ENCODE results near the gene CCT8L2.
"Not testable (repeated sequence)": the region's sequence is repeated elsewhere in the genome, so short reads cannot be mapped to it uniquely, and the experiment has no call there.

CCT8L2 gene

DNA sequence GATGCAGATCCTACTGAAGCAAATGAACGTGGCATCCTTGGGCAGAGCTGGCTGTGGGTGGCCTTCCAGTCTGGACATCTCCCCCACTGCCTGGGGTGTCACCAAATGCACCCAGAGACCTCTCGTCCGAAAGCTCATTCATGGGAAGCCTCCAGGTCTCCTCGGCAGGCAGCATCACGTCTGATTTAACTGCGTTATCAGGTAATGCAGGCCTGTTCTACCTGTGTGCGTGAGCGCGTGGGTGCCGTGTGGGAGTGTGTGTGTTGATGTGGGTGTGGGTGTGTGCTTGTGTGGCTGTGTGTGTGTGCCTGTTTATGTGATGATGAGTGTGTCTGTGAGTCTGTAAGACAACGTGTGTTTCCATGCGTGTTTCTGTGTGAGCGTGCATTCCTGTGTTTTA is 35.1 kb downstream of the CCT8L2 start:
- DNase-seq: not testable (repeated sequence)

DNA sequence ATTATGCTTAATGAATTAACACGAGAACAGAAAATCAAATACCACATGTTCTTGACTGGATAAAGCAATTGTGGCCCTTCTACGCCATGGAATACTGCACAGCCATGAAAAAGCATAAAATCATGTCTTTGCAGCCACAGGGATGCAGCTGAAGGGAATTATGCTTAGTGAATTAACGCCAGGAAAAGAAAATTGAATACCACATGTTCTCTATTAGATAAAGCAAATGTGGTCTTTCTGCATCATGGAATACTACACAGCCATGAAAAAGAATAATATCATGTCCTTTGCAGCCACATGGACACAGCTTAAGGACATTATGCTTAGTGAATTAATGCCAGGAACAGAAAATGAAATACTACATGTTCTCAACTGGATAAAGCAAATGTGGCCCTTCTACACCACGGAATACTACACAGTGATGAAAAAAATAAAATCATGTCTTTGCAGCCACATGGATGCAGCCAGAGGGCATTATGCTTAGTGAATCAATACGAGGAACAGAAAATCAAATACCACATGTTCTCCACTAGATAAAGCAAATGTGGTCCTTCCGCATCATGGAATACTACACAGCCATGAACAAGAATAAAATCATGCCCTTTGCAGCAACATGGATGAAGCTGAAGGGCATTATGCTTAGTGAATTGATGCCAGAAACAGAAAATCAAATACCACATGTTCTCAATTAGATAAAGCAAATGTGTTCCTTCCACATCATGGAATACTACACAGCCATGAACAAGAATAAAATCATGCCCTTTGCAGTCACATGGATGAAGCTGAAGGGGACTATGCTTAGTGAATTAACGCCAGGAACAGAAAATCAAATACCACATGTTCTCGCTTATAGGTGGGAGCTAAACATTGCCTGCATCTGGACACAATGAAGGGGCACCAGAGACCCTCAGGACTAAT is 37.3 kb downstream of the CCT8L2 start:
- not testable (repeated sequence) for DNase-seq

DNA sequence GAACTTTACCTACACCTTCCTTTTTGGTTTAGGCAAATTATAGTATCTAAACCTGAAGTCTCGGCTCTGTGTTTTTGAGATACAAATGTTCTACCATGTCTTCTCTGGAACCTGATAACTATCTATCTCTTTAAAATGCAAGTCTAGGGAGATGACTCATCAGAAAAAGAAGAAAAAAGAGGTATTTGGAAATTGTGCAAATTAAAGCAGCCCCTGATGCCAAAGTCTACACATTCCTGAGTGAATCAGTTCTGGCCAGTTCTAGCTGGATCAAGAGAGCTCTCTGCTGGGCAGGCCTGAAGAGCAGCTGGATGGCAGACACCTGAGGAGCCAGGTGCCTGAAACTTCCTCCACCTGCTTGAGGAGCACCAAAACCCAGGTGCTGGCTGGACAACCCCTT is 49.3 kb downstream of the CCT8L2 start:
- not testable (repeated sequence) for DNase-seq
